NOMO-1 treated with dmso at 0.1 percent for 144 hours (cell line): Measurements from ENCODE around the gene BRK1.
"Not testable (repeated sequence)": the region's sequence is repeated elsewhere in the genome, so short reads cannot be mapped to it uniquely, and the experiment has no call there.

Source experiments
- DNase-seq: peaks from one replicate; lab custom pipeline; 2025; ENCODE audit not compliant: unreplicated experiment; lab: John Stamatoyannopoulos, UW

The BRK1 gene

GRCh38 chr3:10115326-10116137, at the start of gene BRK1:
Gene BRK1, plus strand, starts transcription at chr3:10115675. Its CDS starts 27 bp downstream, at chr3:10115702.
- peak; percentile 98 for DNase-seq

- DNase-seq, result not testable (repeated sequence)
Observed at GRCh38 chr3:10070077-10070476, 45.4 kb upstream of the BRK1 start.

GRCh38 chr3:10074666-10075065, 40.8 kb upstream of the BRK1 start:
- DNase-seq, result no peak

- no peak for DNase-seq
Observed at GRCh38 chr3:10081871-10082270, 33.6 kb upstream of the BRK1 start.

DNA sequence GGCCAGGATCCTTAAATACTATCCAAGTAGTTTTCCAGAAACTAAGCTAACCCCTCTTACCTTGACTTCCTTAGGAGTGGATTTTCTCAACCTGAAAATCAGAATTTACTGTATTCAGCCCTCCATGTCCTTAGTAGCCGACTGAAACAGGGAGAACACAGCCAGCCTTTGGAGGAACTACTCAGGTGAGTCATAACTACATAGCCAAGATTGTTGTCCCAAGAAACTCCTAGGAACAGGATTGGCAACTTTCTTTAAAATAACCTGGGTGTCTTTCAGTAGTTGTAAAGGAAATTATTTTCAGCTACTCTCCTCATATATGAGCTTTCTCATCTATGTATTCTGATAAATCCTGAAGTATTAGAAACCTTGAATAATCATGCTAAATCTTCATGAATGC, 29.7 kb upstream of the BRK1 start:
- DNase-seq, result no peak

GRCh38 chr3:10088256-10088655, 27.2 kb upstream of the BRK1 start:
- DNase-seq, result no peak

GRCh38 chr3:10090179-10090578, 25.3 kb upstream of the BRK1 start:
- no peak for DNase-seq

DNA sequence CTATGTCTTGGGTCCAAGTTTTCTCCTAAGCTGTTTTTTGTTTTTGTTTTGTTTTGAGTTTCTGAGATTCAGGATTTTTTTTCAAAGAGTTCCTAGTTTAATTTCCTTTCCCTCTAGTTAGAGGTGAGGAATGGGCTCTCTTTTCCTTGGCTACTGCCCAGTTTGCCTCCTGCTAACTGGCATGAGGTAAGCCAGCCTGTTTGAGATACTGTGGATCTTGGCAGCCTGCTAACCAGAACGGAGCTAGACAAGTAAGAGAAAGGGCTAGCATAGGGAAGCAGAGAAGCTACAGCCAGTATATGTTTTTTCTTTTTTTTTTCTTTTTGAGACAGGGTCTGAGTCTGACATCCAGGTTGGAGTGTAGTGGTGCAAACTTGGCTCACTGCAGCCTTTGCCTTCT, 24.7 kb upstream of the BRK1 start:
- not testable (repeated sequence) for DNase-seq

GRCh38 chr3:10091387-10091786, 24.1 kb upstream of the BRK1 start:
- not testable (repeated sequence) for DNase-seq

- DNase-seq, result no peak
Observed at GRCh38 chr3:10093678-10094077, 21.8 kb upstream of the BRK1 start.

DNA sequence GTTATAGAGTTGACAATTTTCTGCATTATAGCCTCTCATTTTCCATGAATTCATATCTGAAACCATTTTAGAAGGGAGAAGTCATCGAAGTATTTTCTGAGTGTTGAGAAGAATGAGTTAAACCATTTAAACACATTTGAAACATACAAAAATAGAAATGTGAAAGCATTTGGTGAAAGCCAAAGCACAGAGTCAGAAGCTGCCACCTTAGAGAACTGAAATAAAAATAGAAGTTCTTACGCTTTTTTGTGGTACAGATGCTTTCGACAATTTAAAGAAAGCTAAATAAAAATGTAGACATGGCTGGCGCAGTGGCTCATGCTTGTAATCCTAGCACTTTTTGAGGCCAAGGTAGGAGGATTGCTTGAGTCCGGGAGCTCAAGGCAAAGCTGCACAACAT, 16.4 kb upstream of the BRK1 start:
- no peak for DNase-seq

- DNase-seq, result no peak
Observed at GRCh38 chr3:10106919-10107318, 8.6 kb upstream of the BRK1 start.

- DNase-seq, result no peak
Observed at GRCh38 chr3:10108091-10108490, 7.4 kb upstream of the BRK1 start, which contains the start of gene FANCD2OS. Gene FANCD2OS, minus strand, starts transcription at chr3:10108255. Its CDS starts 3,481 bp downstream, at chr3:10104774.

DNA sequence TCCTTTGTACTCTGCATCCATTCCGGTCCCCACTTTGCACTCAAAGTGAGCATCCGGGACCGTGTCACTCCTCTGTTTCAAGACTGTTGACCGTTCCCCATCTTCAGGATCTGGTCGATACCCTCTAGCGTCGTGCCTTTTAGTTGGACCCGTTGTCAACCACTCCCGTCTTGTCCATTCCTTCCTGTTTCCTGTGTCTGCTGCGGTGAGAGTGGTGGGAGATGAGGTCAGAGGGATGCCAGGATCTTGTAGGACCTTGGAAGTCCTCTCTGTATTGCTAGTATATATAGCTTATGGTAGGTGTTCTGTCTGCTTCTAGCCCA, 624 bp downstream of the BRK1 start:
- no peak for DNase-seq

DNA sequence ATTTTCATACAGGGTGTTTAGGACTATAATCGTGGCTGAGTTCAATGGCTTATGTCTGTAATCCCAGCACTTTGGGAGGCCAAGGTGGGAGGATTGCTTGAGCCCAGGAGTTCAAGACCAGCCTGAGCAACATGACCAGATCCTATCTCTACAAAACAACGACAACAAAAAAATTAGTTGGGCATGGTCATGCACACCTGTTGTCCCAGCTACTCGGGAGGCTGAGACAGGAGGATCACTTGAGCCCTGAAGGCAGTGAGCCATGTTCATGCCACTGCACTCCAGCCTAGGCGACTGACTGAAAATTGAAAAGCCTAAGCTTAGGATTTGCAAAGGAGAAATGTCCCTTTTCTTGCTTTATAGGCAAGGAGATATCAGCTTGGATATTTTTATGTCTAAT, 1.5 kb downstream of the BRK1 start:
- DNase-seq, result no peak

DNA sequence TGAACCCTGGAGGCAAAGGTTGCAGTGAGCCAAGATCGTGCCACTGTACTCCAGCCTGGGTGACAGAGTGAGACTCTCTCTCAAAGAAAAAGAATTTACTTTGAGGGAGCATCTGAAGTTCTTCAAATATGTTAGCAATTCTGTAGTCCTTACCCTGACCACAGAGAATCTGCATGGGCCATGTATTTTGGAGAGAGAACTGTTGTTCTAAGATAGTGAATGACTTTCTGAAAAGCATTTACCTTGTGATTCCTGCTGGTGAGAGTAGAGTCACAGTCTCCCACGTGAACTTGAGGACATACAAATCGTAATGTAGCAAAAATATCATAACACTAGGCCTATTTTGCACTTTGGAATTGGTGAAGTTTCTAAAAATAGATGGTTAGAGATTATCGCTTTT, 3.9 kb downstream of the BRK1 start:
- no peak for DNase-seq

DNA sequence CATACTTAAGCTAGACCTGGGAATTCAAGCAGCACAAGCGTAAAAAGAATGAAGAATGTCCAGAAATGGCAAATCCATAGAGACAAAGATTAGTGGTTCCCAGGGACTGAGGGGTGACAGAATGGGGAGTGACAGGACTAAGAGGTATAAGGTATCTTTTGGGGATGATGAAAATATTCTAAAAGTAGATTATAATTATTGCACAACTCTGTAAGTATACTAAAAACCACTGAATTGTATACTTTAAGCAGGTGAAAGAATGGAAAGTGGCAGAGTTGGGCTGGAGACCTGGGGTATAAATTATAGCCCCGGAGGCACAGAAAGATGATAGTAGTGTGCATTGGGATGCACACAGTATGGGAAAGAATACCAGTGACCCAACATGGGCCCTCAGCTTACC, 5.6 kb downstream of the BRK1 start:
- DNase-seq, result no peak

DNA sequence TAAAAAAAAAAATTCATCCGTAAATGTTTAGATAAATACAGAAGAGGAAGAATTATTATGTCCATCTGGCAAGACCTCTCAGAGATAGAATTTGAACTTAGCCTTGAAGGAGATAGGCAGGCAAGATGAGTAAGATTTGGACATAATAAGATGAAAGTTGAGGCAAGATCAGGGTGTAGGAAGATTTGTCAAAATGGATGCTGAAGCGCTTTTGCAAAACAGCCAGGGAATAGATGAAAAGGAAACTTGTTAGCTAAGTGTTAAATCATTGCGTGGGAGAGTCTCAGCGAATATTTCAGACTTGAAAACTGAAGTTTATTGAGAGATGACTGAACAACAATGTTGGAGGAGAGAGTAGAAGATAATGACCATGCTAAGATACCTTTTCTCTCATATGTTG, 7.2 kb downstream of the BRK1 start:
- no peak for DNase-seq

- DNase-seq, result not testable (repeated sequence)
Observed at GRCh38 chr3:10135872-10136271, 20.4 kb downstream of the BRK1 start.

DNA sequence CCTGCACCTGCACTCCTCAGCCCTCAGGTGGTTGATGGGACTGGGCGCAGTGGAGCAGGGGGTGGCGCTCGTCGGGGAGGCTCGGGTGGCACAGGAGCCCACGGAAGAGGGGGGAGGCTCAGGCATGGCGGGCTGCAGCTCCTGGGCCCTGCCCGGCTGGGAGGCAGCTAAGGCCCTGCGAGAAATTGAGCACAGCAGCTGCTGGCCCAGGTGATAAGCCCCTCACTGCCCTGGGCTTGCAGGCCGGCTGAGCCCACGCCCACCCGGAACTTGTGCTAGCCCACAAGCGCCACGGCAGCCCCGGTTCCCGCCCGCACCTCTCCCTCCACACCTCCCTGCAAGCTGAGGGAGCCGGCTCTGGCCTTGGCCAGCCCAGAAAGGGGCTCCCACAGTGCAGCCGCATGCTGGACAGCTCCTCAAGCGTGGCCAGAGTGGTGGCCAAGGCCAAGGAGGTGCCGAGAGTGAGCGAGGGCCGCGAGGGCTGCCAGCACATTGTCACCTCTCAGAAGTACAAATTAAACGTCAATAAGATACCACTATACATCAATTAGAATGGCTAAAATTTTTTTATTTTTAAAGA, 21.0 kb downstream of the BRK1 start:
- no peak for DNase-seq

GRCh38 chr3:10137178-10137577, 21.7 kb downstream of the BRK1 start:
- no peak for DNase-seq

DNA sequence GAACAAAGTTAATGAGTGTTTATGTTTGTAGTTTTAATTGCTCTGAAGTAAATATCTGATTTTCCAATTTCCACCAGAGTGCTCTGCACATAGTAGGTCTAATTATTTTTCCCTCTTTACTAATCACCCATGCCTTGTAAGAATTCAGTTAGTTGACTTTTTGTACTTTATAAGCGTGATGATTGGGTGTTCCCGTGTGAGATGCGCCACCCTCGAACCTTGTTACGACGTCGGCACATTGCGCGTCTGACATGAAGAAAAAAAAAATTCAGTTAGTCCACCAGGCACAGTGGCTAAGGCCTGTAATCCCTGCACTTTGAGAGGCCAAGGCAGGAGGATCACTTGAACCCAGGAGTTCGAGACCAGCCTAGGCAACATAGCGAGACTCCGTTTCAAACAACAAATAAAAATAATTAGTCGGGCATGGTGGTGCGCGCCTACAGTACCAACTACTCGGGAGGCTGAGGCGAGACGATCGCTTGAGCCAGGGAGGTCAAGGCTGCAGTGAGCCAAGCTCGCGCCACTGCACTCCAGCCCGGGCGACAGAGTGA, 25.6 kb downstream of the BRK1 start:
- no peak for DNase-seq
